C4-2B (cell line): ENCODE data around the gene SLC34A3.

Source experiments
- H3K27ac ChIP-seq: fragments of 450-650 bp; 2 replicates; pipeline ENCODE4 v1.5.1; 2017
- CTCF ChIP-seq: fragments of 450-650 bp; conservative IDR thresholded peaks from 2 replicates; pipeline ENCODE4 v1.5.1; 2017; ENCODE audit warnings: mild to moderate bottlenecking
- ZFX ChIP-seq: fragments of 450-650 bp; IDR thresholded peaks from 2 replicates; pipeline ENCODE4 v1.6.1; 2017

Gene SLC34A3

DNA sequence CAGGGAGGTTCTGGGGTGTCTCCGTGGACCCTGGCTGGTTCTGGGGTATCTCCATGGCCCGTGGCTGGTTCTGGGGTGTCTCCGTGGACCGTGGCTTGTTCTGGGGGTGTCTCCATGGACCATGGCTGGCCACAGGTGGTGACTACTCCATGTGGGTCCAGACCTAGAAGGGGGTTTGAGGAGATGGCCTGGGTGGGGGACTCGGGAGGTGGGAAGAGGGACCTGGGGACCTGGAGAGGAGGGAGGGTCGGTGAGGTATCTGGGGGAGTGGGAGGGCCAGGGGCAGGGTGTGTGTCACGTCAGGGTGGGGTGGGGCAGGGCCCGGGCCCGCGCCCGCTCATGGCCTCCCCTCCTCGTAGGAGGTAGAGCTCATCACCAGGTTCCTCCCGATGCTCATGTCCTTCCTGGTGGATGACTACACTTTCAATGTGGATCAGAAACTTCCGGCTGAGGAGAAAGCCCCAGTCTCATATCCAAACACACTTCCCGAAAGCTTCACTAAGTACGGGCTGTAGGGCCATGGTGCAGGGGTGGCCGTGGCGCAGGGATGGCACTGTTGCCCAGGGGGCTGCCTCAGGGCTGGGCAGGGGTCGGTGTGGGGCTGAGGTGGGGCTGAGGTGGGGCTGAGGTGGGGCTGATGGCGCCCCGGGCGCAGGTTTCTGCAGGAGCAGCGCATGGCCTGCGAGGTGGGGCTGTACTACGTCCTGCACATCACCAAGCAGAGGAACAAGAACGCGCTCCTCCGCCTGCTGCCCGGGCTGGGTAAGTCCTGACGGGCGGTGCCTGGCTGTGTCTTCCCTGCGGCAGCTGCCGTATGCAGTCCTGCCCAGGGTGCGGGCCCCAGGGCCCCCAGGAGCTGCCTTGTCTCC, 36.1 kb downstream of the SLC34A3 start:
- TF ChIP-seq ZFX (no peak), CTCF (no peak)
- H3K27ac ChIP-seq, result peak overlapping the region; percentile 99

DNA sequence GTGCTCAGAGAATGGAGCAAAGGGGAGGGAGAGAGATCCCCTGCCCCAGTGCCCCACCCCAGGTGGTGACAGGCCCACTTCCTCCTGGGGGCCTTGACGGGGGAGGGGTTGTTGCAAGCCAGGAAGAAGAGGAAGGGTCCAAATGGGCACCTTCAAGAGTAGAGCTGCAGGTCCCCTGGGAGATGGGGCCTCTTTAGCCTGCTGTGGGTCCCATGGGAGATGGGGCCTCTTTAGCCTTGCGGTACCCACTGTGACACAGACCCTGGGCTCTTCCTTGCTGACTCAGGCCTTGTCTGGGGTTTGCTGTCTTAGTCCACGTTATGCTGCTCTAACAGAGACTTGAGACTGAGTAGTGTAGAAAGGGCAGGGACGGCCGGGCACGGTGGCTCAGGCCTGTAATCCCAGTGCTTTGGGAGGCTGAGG, 37.2 kb downstream of the SLC34A3 start:
- peak overlapping the region; percentile 99 for H3K27ac ChIP-seq
- TF ChIP-seq CTCF (no peak), ZFX (no peak)

- peak overlapping the region; percentile 99 for H3K27ac ChIP-seq
- no peak for TF ChIP-seq ZFX
- no peak for TF ChIP-seq CTCF
Measured at GRCh38 chr9:137268538-137269201, 38.0 kb downstream of the SLC34A3 start.

- H3K27ac ChIP-seq, result peak overlapping the region; percentile 99
Measured at GRCh38 chr9:137269231-137269772, 38.6 kb downstream of the SLC34A3 start.

DNA sequence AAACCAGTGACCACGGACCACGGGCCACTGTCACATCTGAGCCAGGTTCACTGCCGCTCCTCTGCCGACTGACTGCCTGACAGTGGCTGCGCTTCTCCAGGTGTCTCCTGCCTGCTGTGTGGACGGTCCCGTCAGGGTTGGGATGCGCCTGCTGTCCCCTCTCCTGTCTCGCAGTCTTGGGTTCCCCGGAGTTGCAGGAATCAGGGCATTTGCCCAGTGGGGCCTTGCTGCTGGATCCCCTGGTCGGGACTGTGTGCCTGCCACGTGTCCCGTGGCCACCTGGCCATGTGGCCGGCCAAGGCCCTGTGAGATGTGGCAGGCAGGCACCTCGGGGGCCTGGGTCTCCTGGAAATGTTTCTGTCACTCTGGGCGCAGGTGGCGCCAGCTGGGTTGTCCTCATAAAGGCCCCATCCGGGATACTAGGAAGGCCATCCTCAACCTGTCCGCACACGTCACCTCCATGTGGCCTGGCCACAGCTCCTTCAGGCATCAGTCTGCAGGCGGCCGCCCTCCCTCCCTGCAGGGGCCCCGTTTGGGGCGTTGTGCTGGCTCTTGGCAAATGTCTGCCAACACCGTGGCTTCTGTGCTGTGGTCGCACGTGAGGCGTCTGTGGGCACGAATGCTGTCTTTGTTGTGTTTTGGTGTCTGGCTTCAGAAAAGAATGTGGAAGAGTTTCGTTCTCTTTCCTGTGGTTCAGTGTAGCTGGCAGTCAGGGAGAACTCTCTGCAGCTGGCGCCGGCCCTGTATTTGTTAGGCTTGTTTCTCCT, 40.4 kb downstream of the SLC34A3 start:
- TF ChIP-seq CTCF, result no peak
- no peak for TF ChIP-seq ZFX
- peak overlapping the region; percentile 99 for H3K27ac ChIP-seq

More at GRCh38 chr9:137269231-137269772, 38.6 kb downstream of the SLC34A3 start:
- no peak for TF ChIP-seq CTCF
- TF ChIP-seq ZFX, result no peak

GRCh38 chr9:137271696-137272076, 41.0 kb downstream of the SLC34A3 start:
- TF ChIP-seq ZFX, result no peak
- no peak for TF ChIP-seq CTCF
- no peak overlapping the region; the same call in 1 of the 2 replicates for H3K27ac ChIP-seq
